Renal cortex interstitium (tissue), 11 donors: Measurements from ENCODE around the gene LMCD1. TPM values are rescaled to one million over a fixed set of nuclear protein-coding genes. Genes with fewer than 3 reads are reported as not detected.

Experiments used
- DNase-seq, 11 donors: peaks; one replicate each; pipeline ENCODE4 v3.0.0-alpha.2; 2013; ENCODE audit warnings: low read depth in 9 of 11, low spot score in 4 of 11; ENCODE audit errors: extremely low read depth in 1 of 11
- polyA plus RNA-seq, 3 donors: library from polyadenylated mRNA; unstranded; fragments of 120-200 nt; gene quantifications; one replicate each; pipeline ENCODE4 v1.2.1, GENCODE V29; 2013; ENCODE audit not compliant: insufficient read length in 3 of 3

The LMCD1 gene
- polyA plus RNA-seq, 3 donors, result 26.3 to 35.8 (median 27.0) TPM

DNA sequence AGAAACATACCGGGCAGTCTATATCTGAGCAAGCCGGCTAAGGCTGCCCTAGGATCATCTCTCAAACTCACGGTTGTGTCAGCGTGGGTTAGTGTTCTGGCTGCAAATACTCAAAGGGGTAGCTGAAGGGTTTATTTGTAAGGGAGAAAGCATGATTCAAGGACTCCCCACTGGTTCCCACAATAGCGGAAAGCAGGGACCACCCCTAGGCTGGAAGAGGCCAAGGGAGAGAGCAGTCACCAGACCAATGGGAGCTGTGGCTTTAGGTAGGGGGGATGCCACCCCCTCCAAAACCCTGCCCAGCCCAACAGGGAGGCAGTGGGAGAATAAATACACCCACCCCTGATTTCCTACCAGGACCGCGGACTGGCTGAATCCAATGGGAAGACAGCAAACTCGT lies 7.3 kb upstream of the LMCD1 start:
- no peak for DNase-seq

DNA sequence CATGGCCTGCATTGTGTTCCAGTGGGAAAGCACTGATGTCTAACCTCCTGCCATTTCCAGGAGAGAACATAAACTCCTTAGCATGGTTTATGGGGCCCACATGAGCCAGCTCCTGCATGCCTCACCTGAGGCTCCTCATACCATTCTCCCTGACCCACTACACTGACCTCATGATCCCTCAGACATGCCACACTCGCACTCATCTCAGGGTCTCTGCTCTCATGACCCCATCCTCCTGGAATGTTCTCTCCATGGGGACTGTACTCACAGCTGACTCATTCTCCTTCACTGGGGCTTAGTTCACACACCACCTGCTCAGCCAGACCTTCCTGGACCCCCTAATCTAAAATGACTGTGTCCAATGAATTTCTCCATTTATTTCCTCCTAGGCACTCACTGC lies 4.0 kb upstream of the LMCD1 start:
- DNase-seq, result no peak

DNA sequence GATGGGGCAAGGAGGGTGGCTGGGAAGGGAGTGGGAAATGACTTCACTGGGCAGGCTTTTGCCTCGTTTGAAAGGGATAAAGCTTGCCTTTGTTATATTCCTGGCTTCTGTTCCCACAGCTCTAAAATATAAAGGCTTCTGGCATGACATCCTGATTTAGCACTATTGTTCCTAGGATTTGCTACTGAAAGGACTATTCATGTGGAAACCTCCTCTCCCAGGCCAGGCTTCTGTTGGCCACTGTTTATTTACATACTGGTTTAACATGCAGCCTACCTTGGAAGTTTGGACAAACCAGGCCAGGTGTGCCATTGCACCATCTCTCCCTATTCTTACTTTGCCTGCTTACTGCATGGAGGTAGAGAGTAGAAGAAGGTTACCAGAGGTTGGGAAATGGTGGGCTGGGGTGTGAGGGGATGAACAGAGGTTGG lies 2.4 kb upstream of the LMCD1 start:
- no peak for DNase-seq

DNA sequence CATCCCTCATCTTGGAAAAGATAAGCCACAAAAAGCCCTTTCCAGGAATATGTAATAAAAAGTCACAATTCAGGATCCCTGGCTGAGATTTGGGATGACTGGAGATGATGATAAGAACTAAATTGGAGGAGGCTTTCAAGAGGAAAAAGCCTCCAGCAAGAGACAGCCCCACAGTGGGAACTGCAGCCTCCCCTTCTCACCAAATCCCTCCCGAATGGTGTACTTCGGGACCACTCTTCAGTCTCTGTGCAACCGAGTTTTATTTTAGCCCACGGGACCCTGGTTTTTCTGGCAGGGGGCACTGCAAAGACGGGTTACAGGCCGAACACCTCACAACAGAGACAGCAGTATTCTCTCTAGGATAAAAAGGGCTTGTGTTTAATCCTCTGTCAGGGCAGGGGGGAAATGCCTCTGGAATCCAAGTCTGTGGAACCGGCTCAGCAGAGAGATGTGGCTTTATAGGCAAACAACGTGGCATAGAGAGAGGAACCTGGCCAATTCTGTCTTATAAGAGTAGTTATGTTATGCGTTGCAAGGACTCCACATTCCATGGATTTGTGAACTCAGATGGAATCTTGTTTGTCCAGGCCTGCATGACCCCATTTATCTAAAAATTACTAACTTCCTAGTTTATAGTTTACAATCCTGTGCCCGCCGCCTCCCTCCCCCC lies 1.2 kb upstream of the LMCD1 start:
- no peak for DNase-seq

DNA sequence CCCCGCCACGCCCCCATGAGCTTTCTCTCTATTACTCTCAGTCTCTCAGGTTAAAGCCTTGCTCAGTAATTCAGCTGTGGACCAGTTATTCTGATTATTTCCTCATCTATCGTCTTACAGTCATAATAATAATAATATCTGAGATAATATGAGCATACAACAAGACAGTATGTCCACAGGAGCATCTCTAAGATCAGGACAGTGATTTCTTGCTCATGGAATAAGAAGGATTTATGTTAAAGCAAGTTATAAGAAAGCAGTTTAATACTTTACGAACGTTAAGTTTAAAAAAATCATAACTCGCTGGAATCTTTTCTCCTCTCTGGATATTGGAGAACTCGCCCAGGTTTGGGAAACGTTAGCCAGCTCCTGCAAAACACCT lies 643 bp upstream of the LMCD1 start:
- no peak for DNase-seq

DNA sequence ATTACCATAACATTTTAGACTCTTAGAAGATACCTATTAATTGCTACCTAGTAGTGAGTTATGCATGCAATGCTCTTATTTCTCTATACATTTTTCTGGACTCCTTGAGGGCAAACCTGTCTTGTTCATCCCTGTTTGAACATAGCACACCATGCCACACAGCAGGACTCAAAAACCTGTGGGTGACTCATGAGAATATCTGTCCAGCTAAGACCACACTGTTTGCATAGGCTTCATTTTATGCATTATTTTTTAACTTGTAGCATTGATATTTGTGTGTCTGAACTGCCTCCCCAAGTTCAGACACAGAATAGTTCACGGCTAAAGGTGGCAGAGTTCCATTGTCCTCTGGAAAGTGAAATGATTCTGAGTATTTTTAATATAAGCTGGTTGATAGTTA lies 1.8 kb downstream of the LMCD1 start:
- no peak for DNase-seq

DNA sequence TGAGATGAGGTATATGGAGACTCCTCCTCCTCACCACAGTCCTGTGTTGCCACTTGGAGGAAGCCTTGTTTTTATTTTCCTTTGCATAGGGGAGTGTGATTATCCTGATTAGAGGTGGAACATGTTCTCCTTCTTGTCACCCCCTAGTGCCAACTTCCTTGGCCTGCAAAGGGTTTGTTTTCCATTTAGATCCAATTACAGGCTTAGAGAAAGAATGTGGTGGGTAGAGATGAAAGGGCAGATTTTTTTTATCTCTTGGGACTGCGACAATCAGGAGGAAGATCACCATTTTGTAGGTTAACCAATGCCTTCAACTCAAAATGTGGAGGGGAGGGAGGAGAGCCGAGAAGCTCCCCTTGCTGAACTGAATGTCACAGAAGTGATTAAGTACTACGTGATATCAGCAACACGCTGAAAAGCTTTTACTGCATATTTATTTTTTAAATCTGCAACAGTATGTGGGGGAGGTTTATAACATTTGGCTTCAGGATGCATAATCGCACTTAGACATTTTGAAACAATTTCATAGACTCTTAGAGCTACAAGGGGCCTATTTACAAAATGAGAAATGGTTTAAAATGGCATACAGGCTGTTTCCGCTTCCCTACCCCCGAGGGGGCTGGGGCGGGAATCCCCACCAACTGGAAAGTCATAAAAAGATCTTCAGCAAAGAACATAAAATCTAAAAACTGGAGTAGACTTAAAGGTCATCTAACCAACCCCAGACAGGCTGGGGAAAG lies 2.4 kb downstream of the LMCD1 start:
- DNase-seq, result no peak

- DNase-seq, result no peak
Observed at GRCh38 chr3:8504611-8504973, 3.0 kb downstream of the LMCD1 start.

GRCh38 chr3:8505621-8506020 lies 4.0 kb downstream of the LMCD1 start:
- no peak for DNase-seq

DNA sequence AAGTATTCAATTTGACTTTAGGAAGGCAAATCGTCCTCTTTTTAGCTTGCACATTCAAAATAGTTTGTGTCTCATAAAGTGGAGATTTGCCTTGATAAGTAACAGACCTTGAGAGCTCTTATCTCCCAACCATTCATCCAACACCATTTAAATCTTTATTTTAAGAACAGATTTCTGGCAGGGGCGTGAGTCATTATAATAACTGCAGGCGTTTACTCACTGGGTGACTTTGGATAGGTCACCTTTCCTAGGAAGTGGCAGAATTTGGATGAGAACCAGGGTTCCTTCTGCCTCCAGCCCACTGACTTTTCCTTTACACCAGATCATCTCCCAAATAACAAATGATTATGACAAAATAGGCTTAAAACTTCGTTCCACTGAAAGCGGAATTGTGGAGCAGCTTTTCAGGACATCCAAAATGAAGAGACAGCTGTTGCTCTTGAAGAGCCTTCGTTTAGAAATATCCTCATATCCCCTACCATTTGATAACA lies 5.0 kb downstream of the LMCD1 start:
- DNase-seq, result no peak

DNA sequence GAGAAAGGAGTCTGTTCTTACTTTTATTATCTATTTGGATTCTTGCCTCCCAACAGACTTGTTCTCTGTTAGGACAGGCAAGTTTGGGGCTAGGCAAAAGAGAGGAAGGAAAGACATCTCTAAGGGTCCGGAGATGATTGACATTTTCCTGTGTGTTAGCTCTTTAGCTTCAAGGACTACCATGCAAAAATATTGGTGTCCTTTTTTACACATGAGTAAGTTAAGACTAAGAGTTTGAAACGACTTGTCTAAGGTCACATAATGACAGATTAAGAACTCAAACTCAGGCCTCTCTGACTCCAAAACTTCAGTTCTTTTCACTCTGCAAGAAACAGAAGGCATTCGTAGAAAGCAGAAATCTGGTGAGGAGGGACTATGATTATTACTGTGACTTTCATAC lies 5.9 kb downstream of the LMCD1 start:
- DNase-seq, result no peak

GRCh38 chr3:8509961-8510360 lies 8.3 kb downstream of the LMCD1 start:
- no peak for DNase-seq

DNA sequence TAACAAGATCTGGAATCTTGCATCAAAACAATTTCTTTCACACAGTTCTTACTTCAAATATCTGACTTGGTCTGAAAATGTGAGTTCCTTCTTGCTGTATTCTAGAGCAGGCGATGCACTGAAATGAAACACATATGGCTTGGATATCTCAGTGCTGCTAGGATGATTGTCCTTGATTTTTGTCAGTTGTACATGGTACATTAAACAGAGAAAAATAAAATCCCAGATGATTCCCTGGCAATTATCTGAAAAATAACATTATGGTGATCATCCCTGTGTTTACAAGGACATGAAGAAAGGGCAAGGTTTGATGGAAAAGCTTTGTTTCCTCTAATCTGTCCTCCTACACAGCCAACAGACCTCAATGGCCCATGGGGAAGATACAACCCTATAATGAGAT lies 10.6 kb downstream of the LMCD1 start:
- DNase-seq, result no peak

GRCh38 chr3:8516047-8516661 lies 14.5 kb downstream of the LMCD1 start:
- no peak for DNase-seq

- no peak for DNase-seq
Observed at GRCh38 chr3:8516783-8517182, 15.2 kb downstream of the LMCD1 start.

GRCh38 chr3:8517487-8517886 lies 15.9 kb downstream of the LMCD1 start:
- DNase-seq, result no peak

DNA sequence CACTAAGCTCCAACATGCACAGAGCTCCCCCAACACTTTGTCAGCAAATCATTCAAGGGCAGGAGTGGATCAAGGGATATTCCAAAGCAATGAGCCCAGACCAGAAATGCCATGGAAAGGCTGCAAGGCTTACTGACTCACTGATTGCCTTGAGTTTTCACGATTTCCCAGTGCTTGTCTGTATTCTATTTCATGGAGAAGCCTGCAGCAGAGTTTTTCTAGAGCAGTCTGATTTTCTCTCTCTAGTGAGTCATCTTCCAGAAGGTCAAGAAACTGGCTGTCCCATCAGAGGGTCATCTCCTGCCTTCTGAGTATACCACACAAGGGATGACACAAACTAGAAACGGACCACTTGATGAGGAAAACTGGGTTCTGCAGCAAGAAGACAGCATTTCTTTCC lies 16.5 kb downstream of the LMCD1 start:
- no peak for DNase-seq

GRCh38 chr3:8519156-8519555 lies 17.5 kb downstream of the LMCD1 start:
- no peak for DNase-seq

DNA sequence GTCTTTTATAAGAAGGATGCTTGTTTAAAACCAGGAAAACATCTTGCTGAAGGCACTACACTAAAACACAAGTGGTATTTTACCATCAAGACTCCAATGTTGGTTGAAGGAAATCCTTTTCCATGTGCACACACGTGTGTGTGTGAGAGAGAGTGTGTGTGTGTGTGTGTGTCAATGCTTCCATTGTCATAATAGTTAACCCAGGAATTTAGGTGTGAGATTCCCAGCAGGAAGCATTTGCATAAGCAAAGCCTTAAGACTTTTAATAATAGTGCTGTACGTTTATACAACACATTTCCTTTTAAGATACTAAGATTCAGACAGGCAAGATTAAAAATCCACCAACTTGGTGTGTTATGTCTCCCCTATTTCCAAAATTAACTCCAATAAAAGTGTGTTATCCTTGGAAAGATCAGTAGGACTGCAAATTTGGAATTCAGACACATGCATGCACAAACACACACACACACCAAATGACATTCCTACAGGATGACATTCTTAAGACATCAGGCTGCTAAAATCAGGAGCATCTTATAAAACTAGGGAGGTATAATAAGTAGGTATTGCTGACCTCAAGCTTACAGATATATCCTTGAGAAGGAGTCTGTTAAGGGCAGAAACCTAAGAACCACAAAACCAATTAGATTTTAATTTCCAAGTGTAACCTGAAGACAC lies 18.3 kb downstream of the LMCD1 start:
- no peak for DNase-seq

DNA sequence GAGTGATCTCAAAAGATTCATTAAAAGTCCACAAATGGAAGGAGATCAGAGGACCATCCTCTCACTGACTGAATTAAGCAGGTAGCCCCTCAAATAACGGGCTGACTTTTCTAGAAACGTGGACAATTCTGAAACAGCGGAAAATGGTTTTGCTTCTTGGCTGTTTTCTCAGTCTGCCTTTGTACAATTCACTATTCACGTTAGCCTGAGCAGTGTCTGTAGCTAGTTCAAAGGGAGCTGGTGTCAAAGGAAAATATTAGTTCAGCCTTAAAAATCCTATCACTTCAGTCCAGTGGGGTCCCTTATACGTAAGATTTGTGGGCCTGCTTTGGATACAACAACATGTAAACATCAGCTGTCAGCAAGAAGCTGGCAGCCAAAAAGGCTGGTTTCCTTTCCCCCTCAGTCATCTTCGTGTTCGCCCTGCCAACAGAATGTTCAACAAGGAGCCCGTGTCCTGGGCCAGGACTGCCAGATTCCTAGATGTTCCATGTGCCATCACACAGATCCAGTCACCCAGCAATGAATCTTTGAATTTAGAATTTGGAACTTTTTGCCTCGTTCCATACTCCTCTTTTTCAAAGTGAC lies 19.3 kb downstream of the LMCD1 start:
- no peak for DNase-seq
